ENCODE results near the gene OSBPL3. TPM values are rescaled to one million over a fixed set of nuclear protein-coding genes. Genes with fewer than 3 reads are reported as not detected.

Gene OSBPL3
- total and polyA plus RNA-seq, 2 donors from 2014 or later: 8.6 to 40.5 TPM

DNA sequence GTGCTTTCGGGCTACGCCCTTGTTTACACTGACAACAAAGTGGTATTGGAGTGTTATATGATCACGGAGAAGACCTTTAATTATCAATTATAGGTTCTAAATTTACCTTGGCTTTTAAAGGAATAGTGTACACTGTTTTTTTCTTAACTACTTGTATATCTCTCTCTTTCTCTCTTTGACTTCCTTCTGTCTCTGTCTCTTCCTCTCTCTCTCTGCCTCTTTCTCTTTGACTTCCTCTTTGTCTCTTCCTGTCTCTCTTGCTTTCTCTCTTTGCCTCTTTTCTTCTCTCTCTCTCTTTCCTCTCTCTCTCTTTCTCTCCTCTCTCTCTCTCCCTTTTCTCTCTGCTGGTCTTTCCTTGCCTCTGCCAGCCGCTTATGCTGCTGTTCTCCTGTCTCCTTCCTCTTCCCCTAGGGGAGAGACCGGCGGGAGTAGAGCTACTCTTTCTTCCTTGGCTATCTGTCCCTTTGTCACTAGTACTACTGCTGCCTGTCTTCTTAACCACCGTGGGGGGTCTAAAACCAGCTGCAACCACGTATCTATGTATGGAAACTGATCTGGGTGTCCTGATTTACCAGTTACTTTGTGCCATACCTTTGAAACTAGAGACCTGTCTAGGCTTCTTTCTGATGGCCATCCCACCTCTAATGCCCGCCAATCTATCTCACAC lies 185.9 kb downstream of the OSBPL3 start:
- no peaks in the 10 kb centered on the region for H3K9me3 ChIP-seq (ENCODE audit: control insufficient read depth in 2 of 3, insufficient read depth in 1 of 3, low read length in 3 of 3)
- TF ChIP-seq, protein P1, sequence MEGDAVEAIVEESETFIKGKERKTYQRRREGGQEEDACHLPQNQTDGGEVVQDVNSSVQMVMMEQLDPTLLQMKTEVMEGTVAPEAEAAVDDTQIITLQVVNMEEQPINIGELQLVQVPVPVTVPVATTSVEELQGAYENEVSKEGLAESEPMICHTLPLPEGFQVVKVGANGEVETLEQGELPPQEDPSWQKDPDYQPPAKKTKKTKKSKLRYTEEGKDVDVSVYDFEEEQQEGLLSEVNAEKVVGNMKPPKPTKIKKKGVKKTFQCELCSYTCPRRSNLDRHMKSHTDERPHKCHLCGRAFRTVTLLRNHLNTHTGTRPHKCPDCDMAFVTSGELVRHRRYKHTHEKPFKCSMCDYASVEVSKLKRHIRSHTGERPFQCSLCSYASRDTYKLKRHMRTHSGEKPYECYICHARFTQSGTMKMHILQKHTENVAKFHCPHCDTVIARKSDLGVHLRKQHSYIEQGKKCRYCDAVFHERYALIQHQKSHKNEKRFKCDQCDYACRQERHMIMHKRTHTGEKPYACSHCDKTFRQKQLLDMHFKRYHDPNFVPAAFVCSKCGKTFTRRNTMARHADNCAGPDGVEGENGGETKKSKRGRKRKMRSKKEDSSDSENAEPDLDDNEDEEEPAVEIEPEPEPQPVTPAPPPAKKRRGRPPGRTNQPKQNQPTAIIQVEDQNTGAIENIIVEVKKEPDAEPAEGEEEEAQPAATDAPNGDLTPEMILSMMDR (IDR thresholded peaks at IDR 0.05; ENCODE audit: borderline replicate concordance, extremely low read depth, insufficient read depth): no peak
- intact Hi-C loops (cut with DNase I): no loop called here
- FAIRE-seq: no peak
- H3K4me3 ChIP-seq (ENCODE audit: low read length in 3 of 3): no peak overlapping the region
- DNase-seq: no peak
- H3K4me1 ChIP-seq (ENCODE audit: control insufficient read depth in 2 of 3, insufficient read depth in 2 of 3, low read depth in 1 of 3, low read length in 3 of 3): no peaks in the 10 kb centered on the region
- no peak overlapping the region for H3K9ac ChIP-seq (ENCODE audit: low read length in 3 of 3)
- H3K27me3 ChIP-seq (ENCODE audit: control insufficient read depth, insufficient read depth, low read length): no peaks in the 10 kb centered on the region
- no peak overlapping the region for H3K27ac ChIP-seq (ENCODE audit: low read depth in 2 of 2, low read length in 2 of 2)
- H3K36me3 ChIP-seq (ENCODE audit: control insufficient read depth in 2 of 3, insufficient read depth in 3 of 3, low read length in 3 of 3): no peaks in the 10 kb centered on the region

DNA sequence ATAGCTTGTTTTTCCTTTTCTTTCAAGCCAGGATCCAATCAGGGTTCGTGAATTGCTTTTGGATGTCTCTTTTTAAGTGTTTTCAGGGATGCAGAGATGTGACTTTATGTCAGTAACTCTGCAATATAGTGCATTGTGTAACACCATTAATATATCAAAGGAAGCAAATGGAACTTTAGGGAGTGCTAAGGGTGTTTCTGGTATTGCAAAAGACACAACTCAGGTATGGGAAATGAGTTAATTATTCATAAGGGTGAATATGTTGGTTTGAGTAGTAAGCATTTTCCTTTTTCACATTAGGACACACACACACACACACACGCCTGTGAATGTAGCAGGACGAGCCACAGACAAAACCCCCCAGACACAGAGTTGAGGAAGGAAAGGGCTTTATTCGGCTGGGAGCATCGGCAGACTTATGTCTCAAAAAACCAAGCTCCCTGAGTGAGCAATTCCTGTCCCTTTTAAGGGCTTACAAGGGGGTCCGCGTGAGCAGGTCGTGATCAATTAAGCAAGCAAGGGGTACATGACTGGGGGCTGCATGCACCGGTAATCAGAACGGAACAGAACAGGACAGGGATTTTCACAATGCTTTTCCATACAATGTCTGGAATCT lies 190.9 kb downstream of the OSBPL3 start:
- Histone ChIP-seq H3K4me1 (ENCODE audit: control insufficient read depth in 2 of 3, insufficient read depth in 2 of 3, low read depth in 1 of 3, low read length in 3 of 3) (no peaks in the 10 kb centered on the region), H3K36me3 (ENCODE audit: control insufficient read depth in 2 of 3, insufficient read depth in 3 of 3, low read length in 3 of 3) (no peaks in the 10 kb centered on the region), H3K9ac (ENCODE audit: low read length in 3 of 3) (no peak overlapping the region), H3K27me3 (ENCODE audit: control insufficient read depth, insufficient read depth, low read length) (no peaks in the 10 kb centered on the region), H3K4me3 (ENCODE audit: low read length in 3 of 3) (no peak overlapping the region), H3K27ac (ENCODE audit: low read depth in 2 of 2, low read length in 2 of 2) (no peak overlapping the region), H3K9me3 (ENCODE audit: control insufficient read depth in 2 of 3, insufficient read depth in 1 of 3, low read length in 3 of 3) (no peaks in the 10 kb centered on the region)
- DNase-seq (no peak), FAIRE-seq (no peak)
- intact Hi-C loops (cut with DNase I): no loop called here
- TF ChIP-seq, protein P1 (IDR thresholded peaks at IDR 0.05; ENCODE audit: borderline replicate concordance, extremely low read depth, insufficient read depth): no peak

DNA sequence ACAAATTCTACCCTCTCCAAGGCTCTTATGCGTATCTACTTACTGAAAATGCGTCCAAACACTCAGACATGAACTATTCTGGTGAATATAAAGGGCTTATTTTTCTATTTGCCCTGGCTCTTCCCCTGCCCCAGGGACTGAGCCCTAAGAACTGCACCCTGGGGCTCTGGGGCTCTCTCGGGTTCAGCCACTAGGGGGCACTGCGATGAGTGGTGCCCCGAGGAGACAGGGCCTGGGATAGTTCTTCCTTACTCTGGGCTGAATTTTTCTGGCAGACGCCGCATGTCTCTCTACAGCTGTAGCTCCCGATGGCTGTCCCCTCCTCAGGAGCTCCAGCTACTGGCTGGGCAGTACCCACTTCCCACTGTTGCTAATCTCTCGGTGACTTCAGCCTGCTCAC lies 191.9 kb downstream of the OSBPL3 start:
- Histone ChIP-seq H3K9ac (ENCODE audit: low read length in 3 of 3) (no peak overlapping the region), H3K4me1 (ENCODE audit: control insufficient read depth in 2 of 3, insufficient read depth in 2 of 3, low read depth in 1 of 3, low read length in 3 of 3) (no peaks in the 10 kb centered on the region), H3K27ac (ENCODE audit: low read depth in 2 of 2, low read length in 2 of 2) (no peak overlapping the region), H3K9me3 (ENCODE audit: control insufficient read depth in 2 of 3, insufficient read depth in 1 of 3, low read length in 3 of 3) (no peaks in the 10 kb centered on the region), H3K4me3 (ENCODE audit: low read length in 3 of 3) (no peak overlapping the region), H3K27me3 (ENCODE audit: control insufficient read depth, insufficient read depth, low read length) (no peaks in the 10 kb centered on the region), H3K36me3 (ENCODE audit: control insufficient read depth in 2 of 3, insufficient read depth in 3 of 3, low read length in 3 of 3) (no peaks in the 10 kb centered on the region)
- FAIRE-seq: no peak
- TF ChIP-seq, protein P1 (IDR thresholded peaks at IDR 0.05; ENCODE audit: borderline replicate concordance, extremely low read depth, insufficient read depth): no peak
- intact Hi-C loops (cut with DNase I): no loop called here
- no peak for DNase-seq

Measured in kidney (tissue), 14 donors.